GM19239 (cell line): Measurements from ENCODE around the gene TSEN2.

Source experiments
- DNase-seq: peaks from one replicate; pipeline ENCODE4 v3.0.0; 2011; ENCODE audit warnings: low spot score; ENCODE audit not compliant: insufficient read length
- FAIRE-seq: peaks from 2 replicates; lab custom pipeline; 2011; peaks lifted over from hg19 to GRCh38; lab: Jason Lieb, UNC

The TSEN2 gene

DNA sequence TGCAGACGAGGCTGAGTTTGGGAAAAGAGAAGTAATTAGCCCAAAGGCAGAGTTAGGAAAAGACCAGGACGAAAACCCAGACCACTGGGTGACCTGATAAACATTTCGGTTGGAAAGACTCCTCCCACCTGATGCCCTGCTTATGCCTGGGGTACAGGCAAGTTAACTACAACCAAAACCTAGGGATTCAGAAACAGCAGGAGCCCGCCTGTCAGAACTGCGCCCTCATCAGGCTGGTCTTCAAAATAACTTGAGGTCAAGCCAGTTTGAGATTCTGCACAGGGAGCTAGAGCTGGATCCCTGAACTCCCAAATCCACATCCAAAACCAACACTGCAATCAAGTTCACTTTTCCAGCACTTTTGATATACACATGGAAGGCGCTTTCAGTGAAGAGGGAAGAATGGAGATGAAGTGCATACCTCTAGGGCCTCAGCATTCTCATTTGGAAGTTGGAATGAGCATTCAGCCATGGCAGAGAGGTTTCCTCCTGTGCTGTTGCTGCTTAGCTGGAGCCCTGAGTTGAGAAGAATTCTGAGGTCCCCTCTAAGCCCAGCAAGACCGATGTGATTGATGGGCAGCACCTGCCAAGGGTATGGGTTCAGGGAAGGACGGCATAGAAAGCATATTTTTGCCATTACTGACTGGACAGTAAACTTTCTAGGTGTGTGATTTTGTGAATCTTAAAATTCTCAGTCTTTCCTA lies 11.6 kb downstream of the TSEN2 start:
- DNase-seq (no peak), FAIRE-seq (no peak)

DNA sequence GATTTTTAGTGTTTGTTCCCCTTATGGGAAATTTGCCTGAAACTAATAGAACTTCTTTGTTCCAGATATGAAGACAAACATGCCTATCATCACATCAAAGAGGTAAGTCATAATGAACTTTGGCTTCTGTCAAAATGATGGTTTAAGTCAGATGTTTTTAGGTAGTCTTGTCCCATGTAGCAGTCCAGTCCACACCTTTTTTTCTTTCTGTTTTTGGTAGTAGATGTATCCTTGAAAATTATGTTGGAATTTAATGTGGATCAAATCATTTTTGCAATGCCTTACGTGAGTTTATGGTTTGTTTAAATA lies 12.1 kb downstream of the TSEN2 start:
- no peak for FAIRE-seq
- no peak for DNase-seq

DNA sequence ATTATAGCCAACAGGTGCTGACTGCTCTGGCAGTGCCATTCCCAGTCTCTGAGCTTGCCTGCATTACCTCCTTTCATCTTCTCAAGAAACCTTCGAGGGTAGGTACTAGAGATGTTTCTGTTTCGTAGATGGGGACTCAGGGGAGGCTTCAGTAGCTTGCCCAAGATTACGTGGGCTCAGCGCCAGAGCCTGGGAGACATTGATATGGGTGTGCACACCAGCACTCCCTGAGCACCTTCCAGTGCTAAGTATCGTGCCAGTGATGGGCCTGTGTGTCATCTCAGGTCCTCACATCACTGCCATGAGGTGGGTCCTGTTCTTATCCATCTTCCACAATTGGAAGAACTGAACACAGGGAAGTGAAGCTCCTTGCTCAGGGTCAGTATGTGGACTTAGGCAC lies 15.2 kb downstream of the TSEN2 start:
- FAIRE-seq = no peak
- DNase-seq = no peak

DNA sequence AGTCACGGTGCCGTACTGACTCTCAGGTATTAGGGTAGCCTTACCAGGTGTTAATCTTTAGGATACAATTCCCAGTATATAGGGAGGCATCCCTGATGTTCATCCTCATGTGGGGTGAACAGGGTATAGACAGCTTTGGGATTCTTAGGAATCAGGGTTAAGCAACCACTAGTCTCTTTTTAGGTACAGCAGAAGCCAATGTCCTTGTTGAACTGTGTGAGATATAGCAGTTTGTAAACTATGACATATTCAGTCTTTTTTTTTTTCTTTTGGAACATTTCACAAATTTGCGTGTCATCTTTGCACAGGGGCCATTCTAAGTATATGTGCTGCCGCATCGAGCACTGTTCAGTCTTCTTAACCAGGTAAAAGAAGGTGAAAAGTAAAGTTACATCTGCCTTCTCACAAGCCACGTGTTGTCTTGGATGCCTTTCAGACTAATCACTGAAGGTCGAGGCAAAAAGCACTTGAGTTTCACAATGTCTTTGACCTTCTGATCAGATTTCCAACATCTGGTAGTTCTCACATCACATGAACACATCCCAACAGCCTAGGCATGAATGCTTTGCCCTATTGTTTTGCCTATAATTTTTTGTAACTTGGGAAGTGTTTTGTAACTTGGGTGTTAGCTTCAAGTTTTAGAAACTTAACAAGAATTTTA lies 17.2 kb downstream of the TSEN2 start:
- FAIRE-seq (no peak), DNase-seq (no peak)

DNA sequence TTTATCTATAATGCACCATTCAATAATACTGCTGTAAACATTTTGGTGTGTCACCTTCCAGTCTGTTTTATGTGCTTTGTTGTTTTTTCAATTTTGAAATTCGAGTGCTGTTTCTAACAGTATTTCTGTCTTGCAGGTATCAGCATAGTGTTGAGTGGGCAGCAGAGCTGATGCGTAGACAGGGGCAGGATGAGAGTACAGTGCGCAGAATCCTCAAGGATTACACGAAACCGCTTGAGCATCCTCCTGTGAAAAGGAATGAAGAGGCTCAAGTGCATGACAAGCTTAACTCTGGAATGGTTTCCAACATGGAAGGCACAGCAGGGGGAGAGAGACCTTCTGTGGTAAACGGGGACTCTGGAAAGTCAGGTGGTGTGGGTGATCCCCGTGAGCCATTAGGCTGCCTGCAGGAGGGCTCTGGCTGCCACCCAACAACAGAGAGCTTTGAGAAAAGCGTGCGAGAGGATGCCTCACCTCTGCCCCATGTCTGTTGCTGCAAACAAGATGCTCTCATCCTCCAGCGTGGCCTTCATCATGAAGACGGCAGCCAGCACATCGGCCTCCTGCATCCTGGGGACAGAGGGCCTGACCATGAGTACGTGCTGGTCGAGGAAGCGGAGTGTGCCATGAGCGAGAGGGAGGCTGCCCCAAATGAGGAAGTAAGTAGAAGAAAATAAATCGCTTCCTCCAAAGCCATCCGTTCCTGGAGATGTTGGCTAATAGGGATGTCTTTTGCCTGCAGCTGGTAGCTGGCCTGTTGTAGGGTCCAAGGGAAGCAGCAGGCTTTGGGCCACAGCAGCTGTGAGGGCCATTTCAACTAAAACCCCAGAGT lies 19.1 kb downstream of the TSEN2 start:
- no peak for DNase-seq
- no peak for FAIRE-seq

DNA sequence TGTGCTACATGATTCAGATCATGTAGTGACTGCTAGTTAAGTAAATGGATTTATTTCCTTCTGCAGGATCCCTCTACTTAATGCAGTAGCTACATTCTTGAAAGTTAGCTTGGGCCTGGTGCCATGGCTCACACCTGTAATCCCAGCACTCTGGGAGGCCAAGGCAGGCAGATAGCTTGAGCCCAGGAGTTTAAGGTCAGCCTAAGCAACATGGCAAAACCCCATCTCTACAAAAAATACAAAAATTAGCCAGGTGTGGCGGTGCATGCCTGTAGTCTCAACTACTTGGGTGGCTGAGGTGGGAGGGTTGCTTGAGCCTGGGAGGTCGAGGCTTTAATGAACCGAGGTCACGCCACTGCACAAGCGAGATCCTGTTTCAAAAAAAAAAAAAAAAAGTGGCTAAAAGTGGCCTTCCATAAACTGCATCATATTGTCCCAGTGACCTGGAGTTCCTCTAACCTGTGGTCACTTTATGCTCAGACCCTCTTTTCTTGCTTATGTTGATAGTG lies 22.0 kb downstream of the TSEN2 start:
- no peak for DNase-seq

DNA sequence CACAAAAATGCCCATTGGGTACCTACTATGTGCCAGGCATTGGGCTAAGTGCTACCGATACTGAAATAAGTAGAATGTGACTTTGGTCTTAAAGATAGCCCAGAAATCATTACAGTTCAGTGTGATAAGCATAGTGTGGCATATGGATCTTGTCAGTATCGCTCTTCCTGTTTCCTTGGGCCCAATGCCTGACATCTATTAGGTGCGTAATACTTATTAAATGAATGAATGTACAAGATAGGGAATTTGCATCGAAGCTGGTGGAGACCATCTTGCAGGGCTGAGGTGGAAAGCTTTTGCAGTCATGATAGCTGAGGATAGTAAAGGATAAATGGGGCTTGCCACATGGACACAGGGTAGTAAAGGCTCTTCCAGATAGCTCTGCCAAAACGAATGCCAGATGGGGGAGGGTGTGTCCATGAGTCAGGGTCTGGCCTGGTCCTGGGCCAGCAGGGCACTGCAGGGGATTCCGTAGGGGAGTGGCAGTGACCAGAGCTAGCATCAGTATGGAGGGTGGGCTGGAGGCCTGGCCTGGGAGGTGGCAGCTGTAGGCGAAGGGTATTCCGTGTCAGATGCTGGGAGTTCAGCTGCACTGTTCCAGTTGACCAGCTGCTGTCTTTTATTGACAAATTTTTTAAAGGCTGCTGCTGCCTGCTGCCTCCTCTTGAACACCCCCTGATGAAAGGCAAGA lies 23.5 kb downstream of the TSEN2 start:
- no peak for DNase-seq
- FAIRE-seq = no peak

More for the DNA sequence above, 22.0 kb downstream of the TSEN2 start:
- no peak for FAIRE-seq

DNA sequence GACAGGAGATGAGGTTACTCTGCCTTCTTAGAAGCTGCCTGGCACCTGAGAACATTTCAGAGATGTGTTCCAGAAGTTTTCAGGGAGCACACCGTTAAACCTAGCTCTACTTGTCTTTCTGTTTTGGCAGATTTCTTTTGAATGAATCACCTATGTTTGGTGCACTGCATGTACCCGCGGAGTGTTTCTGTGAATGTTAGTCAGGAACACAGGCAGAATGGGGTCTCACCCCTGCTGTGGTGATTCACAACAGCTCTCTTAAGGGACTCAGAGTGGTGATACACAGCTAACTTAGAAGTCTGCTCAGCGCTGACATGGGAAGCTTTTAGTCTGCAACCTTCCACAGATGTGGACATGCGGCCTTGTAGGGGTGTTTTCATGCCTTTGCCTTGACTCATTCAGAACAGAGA lies 24.0 kb downstream of the TSEN2 start:
- DNase-seq (no peak), FAIRE-seq (no peak)

DNA sequence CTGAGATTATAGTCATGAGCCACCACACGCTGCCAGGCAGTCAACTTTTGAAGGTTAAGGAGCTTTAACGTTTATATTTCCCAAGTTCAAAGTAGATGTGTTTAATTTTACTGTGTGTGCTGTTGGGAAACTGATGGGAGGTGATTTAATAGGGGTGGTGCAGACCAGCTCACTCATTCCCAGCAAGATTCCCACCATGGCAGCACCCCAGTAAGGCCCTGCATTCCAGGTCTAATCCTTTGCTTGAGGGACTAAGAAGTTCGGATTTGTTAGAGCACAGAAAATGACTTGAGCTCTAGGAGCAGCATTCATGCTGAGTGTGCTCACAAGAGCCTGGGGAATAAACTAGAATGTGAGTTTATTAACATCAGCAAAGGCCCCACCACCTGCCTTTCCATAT lies 25.2 kb downstream of the TSEN2 start:
- DNase-seq (no peak), FAIRE-seq (no peak)

DNA sequence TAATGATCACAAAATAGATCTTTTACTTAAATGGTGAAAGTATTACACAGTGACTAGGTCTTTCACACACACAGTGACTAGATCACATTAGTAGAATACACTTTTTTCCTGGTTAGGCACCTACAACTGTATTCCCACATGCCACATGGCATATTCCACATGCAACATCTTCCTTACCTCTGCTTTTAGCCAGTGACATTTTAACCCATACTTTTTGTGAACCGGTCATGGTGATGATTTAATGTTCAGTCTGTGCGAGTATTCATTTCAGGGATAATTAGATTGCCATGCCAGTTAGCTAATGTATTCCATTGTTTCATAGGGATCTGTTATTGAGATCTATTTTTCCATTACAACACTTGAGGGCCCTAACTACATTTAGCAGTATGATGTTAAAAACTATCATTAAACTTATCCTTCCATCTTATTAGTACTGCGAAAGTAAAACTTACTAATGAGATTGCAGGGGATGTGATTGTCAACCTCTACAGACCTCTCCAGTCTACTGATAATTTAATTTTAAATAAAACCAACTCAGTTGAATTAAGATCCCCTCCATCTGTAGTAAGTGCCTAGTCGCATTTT lies 28.3 kb downstream of the TSEN2 start:
- FAIRE-seq (no peak), DNase-seq (no peak)

DNA sequence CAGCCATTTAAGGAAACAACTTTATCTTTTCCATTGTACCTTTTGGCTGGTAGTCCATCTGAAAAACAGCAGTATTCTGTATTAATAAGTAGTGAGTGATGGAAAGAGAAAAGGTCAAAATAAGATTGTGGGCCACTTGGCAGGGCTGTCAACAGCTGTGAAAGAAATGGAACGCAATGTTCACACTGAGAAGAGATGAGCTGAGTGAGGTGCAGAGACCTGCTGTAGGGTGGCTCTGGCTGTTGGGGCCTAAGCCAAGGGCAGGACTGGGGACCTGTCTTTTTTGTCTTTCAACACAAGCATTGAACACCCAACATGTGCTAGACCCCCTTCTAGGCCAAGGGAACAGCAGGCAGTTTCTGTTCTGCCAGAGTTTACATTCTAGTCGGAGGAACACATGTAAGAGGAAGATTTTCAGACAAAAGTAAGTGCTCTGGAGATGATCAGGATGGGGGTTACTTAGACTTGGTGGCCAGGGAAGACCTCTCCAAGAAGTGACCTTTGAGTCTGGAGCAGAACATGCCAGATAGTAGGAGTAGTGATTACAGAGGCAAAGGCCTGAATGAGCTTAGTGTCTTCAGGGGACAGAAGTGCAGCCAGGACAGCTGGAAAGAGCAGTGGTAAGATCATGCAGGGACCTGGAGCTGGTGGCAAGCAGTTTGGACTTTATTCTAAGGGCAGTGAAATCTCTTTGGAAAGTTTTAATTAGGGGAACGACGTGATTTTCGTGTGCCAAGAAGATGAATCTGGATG lies 29.6 kb downstream of the TSEN2 start:
- FAIRE-seq = no peak
- DNase-seq = no peak

DNA sequence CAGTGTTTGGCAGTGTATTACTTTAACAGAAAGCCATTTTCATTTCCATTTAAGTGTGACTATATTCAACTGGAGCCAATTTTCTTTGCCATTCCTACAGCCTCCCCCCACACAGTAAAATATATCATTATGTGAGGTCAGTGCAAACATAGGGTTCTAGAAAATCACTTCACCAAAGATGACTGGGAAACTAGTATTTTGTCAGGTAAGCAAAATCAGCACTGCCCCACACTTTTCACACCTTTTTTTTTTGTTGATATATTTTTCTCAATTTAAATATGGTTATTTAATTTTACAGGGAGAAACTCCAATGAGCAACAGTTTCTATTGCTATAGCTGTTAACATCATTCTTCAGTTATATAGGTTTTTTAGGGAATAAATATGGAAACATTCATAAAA lies 31.4 kb downstream of the TSEN2 start:
- no peak for FAIRE-seq
- no peak for DNase-seq

DNA sequence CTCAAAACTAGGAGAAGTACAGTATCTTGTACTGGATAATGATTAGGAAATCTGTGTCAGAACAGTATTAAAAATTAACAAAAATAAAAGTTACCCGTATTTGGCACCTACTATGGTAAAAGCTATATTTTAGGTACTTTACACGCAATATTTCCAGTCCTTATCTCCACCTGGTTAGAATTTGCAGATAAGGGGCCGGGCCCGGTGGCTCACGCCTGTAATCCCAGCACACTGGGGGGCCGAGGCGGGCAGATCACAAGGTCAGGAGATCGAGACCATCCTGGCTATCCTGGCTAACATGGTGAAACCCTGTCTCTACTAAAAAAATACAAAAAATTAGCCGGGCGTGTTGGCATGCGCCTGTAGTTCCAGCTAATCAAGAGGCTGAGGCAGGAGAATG lies 32.6 kb downstream of the TSEN2 start:
- DNase-seq (no peak), FAIRE-seq (no peak)

DNA sequence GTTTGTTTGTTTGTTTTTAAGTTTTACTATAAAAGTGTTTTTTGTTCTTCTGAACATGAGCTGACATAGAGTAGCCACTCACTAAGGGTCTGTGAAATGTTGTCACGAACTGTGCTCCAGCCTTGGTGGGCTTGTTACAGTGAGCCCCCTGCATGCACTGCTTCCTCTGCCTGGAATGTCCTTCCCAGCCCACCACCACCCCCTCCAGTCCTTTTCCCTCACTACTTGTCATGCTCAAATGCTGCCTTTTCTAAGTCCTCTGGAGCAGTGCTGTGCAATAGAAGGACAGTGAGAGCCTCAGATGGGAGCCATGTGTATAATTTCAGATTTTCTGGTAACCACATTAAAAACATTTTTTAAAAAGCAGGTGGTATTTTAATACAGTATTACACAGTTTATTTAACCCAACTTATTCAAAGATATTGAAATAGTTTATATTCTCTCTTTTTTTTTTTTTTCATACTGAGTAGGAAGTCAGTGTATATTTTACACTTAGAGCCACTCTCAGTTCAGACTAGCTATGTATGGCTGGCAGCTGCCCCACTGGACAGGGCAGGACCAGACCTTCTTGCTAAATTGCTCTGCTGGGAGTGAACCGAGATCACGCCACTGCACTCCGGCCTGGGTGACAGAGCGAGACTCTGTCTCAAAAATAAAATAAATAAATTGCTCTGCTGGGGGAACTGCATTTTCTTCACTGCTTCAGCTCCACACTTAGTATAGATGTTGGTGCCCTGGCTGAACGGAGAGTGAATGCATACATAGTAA lies 34.2 kb downstream of the TSEN2 start:
- FAIRE-seq = no peak
- no peak for DNase-seq

DNA sequence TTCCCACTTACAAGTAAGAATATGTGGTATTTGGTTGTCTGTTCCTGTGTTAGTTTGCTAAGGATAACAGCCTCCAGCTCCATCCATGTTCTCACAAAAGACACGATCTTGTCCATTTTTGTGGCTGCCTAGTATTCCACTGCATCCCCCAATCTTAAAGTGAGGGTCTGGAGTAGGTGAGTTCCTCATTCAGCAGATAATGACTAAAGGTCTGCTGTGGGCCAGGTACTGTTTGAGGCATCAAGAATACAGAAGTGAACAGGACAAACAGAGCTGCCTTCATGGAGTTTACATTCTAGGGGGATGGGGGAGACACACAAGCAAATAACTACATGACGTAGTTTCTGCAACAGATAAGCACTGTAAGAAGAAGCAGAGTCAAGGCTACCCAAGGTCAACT lies 36.7 kb downstream of the TSEN2 start:
- no peak for FAIRE-seq
- DNase-seq = no peak

DNA sequence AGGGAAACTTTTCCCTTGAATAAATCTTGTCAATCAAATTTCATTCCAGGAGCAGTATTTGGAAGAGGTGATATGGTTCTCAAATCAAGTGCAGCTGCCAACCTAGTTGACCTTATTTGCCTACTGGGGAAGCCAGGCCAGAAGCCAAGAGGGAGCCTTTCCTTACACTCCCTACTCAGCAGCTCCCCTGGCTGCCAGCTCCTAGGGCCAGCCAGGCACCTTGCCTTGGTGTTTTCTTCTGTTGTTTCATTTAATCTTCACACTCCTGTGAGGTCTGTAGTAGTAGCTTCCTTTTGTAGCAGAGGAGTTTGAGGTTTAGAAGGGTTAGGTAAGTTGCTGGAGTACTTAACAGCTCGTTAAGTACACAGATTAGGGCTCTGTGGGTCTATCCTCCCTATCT lies 38.4 kb downstream of the TSEN2 start:
- FAIRE-seq = no peak

DNA sequence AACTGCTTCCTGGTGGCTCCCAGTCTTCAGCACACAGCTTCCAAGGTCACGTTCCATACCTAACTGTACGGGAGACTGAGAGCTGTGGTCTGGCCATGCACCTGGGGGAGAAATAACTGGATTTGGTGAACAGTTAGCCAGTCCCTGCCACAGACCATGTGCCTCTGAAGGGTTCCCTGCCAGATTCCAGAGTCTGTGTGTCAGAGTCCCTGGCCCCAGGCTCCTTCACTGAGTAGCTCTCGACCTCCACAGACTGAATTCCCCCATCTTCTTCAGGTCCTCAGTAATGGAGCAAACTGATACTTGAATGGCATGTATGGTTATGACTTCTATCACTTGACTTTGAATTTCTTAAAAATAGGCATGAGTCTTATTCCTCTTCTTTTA lies 43.5 kb downstream of the TSEN2 start:
- FAIRE-seq (no peak), DNase-seq (no peak)

More for the DNA sequence above, 38.4 kb downstream of the TSEN2 start:
- DNase-seq = no peak

DNA sequence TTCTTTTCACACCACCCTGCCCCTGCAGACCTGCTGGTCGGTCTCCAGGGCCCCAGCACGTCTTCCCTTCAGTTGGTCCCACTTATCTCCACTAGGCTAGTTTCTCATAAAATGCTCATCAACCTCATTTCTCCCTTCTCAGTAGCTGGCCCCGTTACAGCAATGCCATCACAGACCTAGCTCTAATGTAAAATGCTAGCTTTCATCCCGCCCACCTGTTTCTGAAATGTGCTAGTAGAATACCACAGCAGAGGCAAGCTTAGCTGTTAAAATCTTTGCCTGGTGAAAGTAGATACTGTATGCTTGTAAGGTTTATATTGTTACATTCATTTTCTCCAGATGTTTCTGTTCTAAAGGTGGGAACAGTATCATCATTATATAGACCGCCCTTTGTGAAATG lies 47.9 kb downstream of the TSEN2 start:
- DNase-seq = no peak
- no peak for FAIRE-seq

DNA sequence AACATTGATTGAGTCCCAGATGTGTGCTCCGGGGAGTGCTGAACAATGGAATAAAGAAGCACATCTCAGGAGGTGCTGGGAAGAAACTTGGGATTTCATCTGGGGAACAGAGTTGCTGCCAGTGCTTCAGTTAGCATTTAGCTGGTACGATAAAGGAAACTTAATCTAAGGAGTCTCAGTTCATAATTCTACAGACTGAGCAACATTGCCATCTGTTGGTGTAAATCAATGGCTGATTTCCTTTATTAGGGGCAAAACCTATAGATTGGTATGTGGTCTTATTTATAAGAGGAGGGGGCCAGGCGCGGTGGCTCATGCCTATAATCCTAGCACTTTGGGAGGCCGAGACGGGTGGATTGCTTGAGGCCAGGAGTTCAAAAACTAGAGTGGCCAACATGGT lies 52.1 kb downstream of the TSEN2 start:
- no peak for DNase-seq
- no peak for FAIRE-seq
